Endodermal cell (in vitro differentiated cells): Measurements from ENCODE around the gene GAL3ST3. TPM values are rescaled to one million over a fixed set of nuclear protein-coding genes. Genes with fewer than 3 reads are reported as not detected.

Experiments used
- DNase-seq: peaks from one replicate; pipeline ENCODE4 v3.0.0-alpha.2; 2017
- H3K27ac ChIP-seq: 2 replicates; pipeline ENCODE4 v1.5.1; 2013; ENCODE audit warnings: mild to moderate bottlenecking, low read depth, low read length, moderate library complexity
- H3K27me3 ChIP-seq: 2 replicates; pipeline ENCODE4 v1.6.1; 2013; ENCODE audit warnings: mild to moderate bottlenecking, low read length, moderate library complexity; ENCODE audit not compliant: insufficient read depth, control insufficient read depth, poor library complexity, severe bottlenecking
- H3K36me3 ChIP-seq: 2 replicates; pipeline ENCODE4 v1.7.0; 2013; ENCODE audit warnings: mild to moderate bottlenecking, low read length, moderate library complexity; ENCODE audit not compliant: control insufficient read depth, insufficient read depth
- H3K4me1 ChIP-seq: one replicate; pipeline ENCODE4 v1.7.0; 2013; ENCODE audit warnings: low read length; ENCODE audit not compliant: control insufficient read depth, insufficient read depth
- H3K4me3 ChIP-seq: 2 replicates; pipeline ENCODE4 v1.5.1; 2013; ENCODE audit warnings: mild to moderate bottlenecking, low read length, moderate library complexity
- H3K9ac ChIP-seq: 2 replicates; pipeline ENCODE4 v1.6.1; 2013; ENCODE audit warnings: mild to moderate bottlenecking, low read length, moderate library complexity; ENCODE audit not compliant: poor library complexity, severe bottlenecking; ENCODE audit errors: extremely low read depth
- H3K9me3 ChIP-seq: 2 replicates; pipeline ENCODE4 v1.6.1; 2013; ENCODE audit warnings: mild to moderate bottlenecking, low read length, moderate library complexity; ENCODE audit not compliant: control insufficient read depth
- H3K27ac Mint-ChIP-seq: 2 replicates; pipeline ENCODE4 v1.8.0; 2020; ENCODE audit warnings: mixed read lengths
- H3K27me3 Mint-ChIP-seq: 2 replicates; pipeline ENCODE4 v1.8.0; 2021; ENCODE audit warnings: mild to moderate bottlenecking, mixed read lengths; ENCODE audit not compliant: insufficient read depth
- H3K36me3 Mint-ChIP-seq: 2 replicates; pipeline ENCODE4 v1.8.0; 2020; ENCODE audit warnings: low read depth, mixed read lengths
- H3K4me1 Mint-ChIP-seq: 2 replicates; pipeline ENCODE4 v1.8.0; 2020; ENCODE audit warnings: mixed read lengths
- H3K4me3 Mint-ChIP-seq: 2 replicates; pipeline ENCODE4 v1.8.0; 2020; ENCODE audit warnings: mild to moderate bottlenecking, moderate library complexity, mixed read lengths
- H3K9me3 Mint-ChIP-seq: 2 replicates; pipeline ENCODE4 v1.8.0; 2020; ENCODE audit warnings: mild to moderate bottlenecking, mixed read lengths
- CTCF ChIP-seq: fragments of 200-600 bp; sonication (generic); conservative IDR thresholded peaks from 2 replicates; pipeline ENCODE4 v1.5.0; 2021; ENCODE audit warnings: antibody characterized with exemption, mild to moderate bottlenecking
- WGBS, 2 experiments: methylation state at CpG; one replicate each; pipeline versions ENCODE4 v1.1.5 to v1.1.7; 2013; ENCODE audit warnings: missing lambda C conversion rate in 2 of 2, mixed read lengths in 1 of 2; ENCODE audit not compliant: insufficient coverage in 1 of 2, insufficient read length in 1 of 2; 5-methylcytosine and 5-hydroxymethylcytosine counted together
- total RNA-seq, 2 donors: library from RNA; stranded (reverse); fragmentation: NEBNext Ultra II Directional in 1 of 2; extraction: Animal tissue kit (Norgen Biotek cat#: 25700) in 1 of 2; gene quantifications; 2 replicates in 1 of 2; 3 replicates in 1 of 2; pipeline ENCODE4 v1.2.1, GENCODE V29; 2021

GAL3ST3 gene
- total RNA-seq, 2 donors from 2014 or later = 7.4 to 11.2 TPM

- no peaks in the 10 kb centered on the region for H3K9me3 ChIP-seq
- no peak overlapping the region for H3K27ac ChIP-seq
- no peak overlapping the region for H3K4me3 ChIP-seq
- DNase-seq = no peak
- Mint-ChIP-seq H3K4me3 (no peak overlapping the region), H3K9me3 (peaks cover 18% of the 10 kb centered on the region), H3K27ac (no peak overlapping the region), H3K36me3 (peaks cover 15% of the 10 kb centered on the region), H3K4me1 (peaks cover 3% of the 10 kb centered on the region), H3K27me3 (peaks cover 14% of the 10 kb centered on the region)
- H3K36me3 ChIP-seq = no peaks in the 10 kb centered on the region
- no peak for TF ChIP-seq CTCF
- WGBS, 2 experiments = 89 to 93% methylated on average over 3 of the region's 3 CpGs
- H3K4me1 ChIP-seq = no peaks in the 10 kb centered on the region
- no peaks in the 10 kb centered on the region for H3K27me3 ChIP-seq
- H3K9ac ChIP-seq = no peak overlapping the region
Observed at GRCh38 chr11:66039765-66040164, 9.2 kb downstream of the GAL3ST3 start.

GRCh38 chr11:66037327-66037726 lies 11.6 kb downstream of the GAL3ST3 start:
- Mint-ChIP-seq H3K4me3 (no peak overlapping the region), H3K27me3 (peaks cover 17% of the 10 kb centered on the region), H3K36me3 (peaks cover 5% of the 10 kb centered on the region), H3K27ac (no peak overlapping the region), H3K4me1 (no peaks in the 10 kb centered on the region), H3K9me3 (peaks cover 18% of the 10 kb centered on the region)
- H3K27me3 ChIP-seq = no peaks in the 10 kb centered on the region
- no peak overlapping the region for H3K9ac ChIP-seq
- no peaks in the 10 kb centered on the region for H3K9me3 ChIP-seq
- DNase-seq = no peak
- 86 to 90% methylated on average over 3 of the region's 3 CpGs for WGBS, 2 experiments
- no peak for TF ChIP-seq CTCF
- no peaks in the 10 kb centered on the region for H3K4me1 ChIP-seq
- H3K4me3 ChIP-seq = no peak overlapping the region
- no peaks in the 10 kb centered on the region for H3K36me3 ChIP-seq
- H3K27ac ChIP-seq = no peak overlapping the region

GRCh38 chr11:66036334-66036710 lies 12.6 kb downstream of the GAL3ST3 start:
- Mint-ChIP-seq H3K36me3 (no peaks in the 10 kb centered on the region), H3K4me1 (no peaks in the 10 kb centered on the region), H3K9me3 (peaks cover 18% of the 10 kb centered on the region), H3K4me3 (no peak overlapping the region), H3K27ac (no peak overlapping the region), H3K27me3 (peaks cover 19% of the 10 kb centered on the region)
- H3K9ac ChIP-seq = no peak overlapping the region
- no peaks in the 10 kb centered on the region for H3K9me3 ChIP-seq
- H3K4me3 ChIP-seq = no peak overlapping the region
- no peaks in the 10 kb centered on the region for H3K27me3 ChIP-seq
- no peak for TF ChIP-seq CTCF
- H3K36me3 ChIP-seq = no peaks in the 10 kb centered on the region
- H3K4me1 ChIP-seq = no peaks in the 10 kb centered on the region
- no peak overlapping the region for H3K27ac ChIP-seq
- WGBS, 2 experiments = 87 to 92% methylated on average over 4 to 5 of the region's 5 CpGs
- no peak for DNase-seq
